HepG2 (cell line): Measurements from ENCODE around the gene LSM3. TPM values are rescaled to one million over a fixed set of nuclear protein-coding genes. Genes with fewer than 3 reads are reported as not detected.

ENCODE experiments used
- CC2D1A ChIP-seq: sonication (generic); formaldehyde crosslinking; IDR thresholded peaks from 2 replicates; pipeline ENCODE4 v1.8.1; 2023; ENCODE audit warnings: mild to moderate bottlenecking, missing genetic modification reagents
- CEBPG ChIP-seq: IDR thresholded peaks from 2 replicates; pipeline ENCODE4 v1.6.1; 2016
- EED ChIP-seq: sonication (generic); formaldehyde crosslinking; IDR thresholded peaks from 2 replicates; pipeline ENCODE4 v1.5.0; 2020; ENCODE audit warnings: mild to moderate bottlenecking, missing genetic modification reagents
- ELF3 ChIP-seq: IDR thresholded peaks from 2 replicates; pipeline ENCODE4 v1.6.1; 2016; ENCODE audit warnings: missing genetic modification reagents, missing compliant biosample characterization
- FOXA1 ChIP-seq, 2 experiments: fragments of 450-650 bp in 1 of 2; sonication (generic) in 1 of 2; formaldehyde crosslinking in 1 of 2; IDR thresholded peaks; 2 replicates each; pipeline versions ENCODE4 v1.4.0 to v1.6.1; 2016 to 2020; ENCODE audit warnings: missing genetic modification reagents in 1 of 2
- FOXA3 ChIP-seq: IDR thresholded peaks from 2 replicates; pipeline ENCODE4 v1.6.1; 2016; ENCODE audit warnings: missing genetic modification reagents, missing compliant biosample characterization
- GATAD2A ChIP-seq: IDR thresholded peaks from 2 replicates; pipeline ENCODE4 v1.6.1; 2016
- HDAC2 ChIP-seq: sonication (generic); formaldehyde crosslinking; IDR thresholded peaks from 2 replicates; pipeline ENCODE4 v1.4.0; 2020; ENCODE audit warnings: missing genetic modification reagents
- KAT8 ChIP-seq: IDR thresholded peaks from 2 replicates; pipeline ENCODE4 v1.6.1; 2016; ENCODE audit warnings: missing genetic modification reagents, missing compliant biosample characterization
- KDM2A ChIP-seq: sonication (generic); formaldehyde crosslinking; IDR thresholded peaks from 2 replicates; pipeline ENCODE4 v1.4.0; 2020; ENCODE audit warnings: low read depth, missing genetic modification reagents, borderline replicate concordance
- NFKB2 ChIP-seq: sonication (generic); formaldehyde crosslinking; IDR thresholded peaks from 2 replicates; pipeline ENCODE4 v1.4.0; 2020; ENCODE audit warnings: missing genetic modification reagents, borderline replicate concordance
- NR2F6 ChIP-seq, 2 experiments: IDR thresholded peaks; 2 replicates each; pipeline ENCODE4 v1.6.1; 2016; ENCODE audit warnings: antibody characterized with exemption in 1 of 2, mild to moderate bottlenecking in 1 of 2
- RFXAP ChIP-seq: sonication (generic); formaldehyde crosslinking; IDR thresholded peaks from 2 replicates; pipeline ENCODE4 v1.4.0; 2020; ENCODE audit warnings: missing genetic modification reagents, borderline replicate concordance
- SMAD3 ChIP-seq: sonication (generic); formaldehyde crosslinking; IDR thresholded peaks from 2 replicates; pipeline ENCODE4 v1.4.0; 2020; ENCODE audit warnings: missing genetic modification reagents
- SMC3 ChIP-seq: IDR thresholded peaks from 2 replicates; pipeline ENCODE4 v1.6.1; 2011; ENCODE audit warnings: low read length, improper control_type of control experiment
- SRF ChIP-seq: IDR thresholded peaks from 2 replicates; pipeline ENCODE4 v1.6.1; 2011; ENCODE audit warnings: mild to moderate bottlenecking, low read depth, low read length, moderate library complexity
- STAG1 ChIP-seq: sonication (generic); formaldehyde crosslinking; IDR thresholded peaks from 2 replicates; pipeline ENCODE4 v1.4.0; 2020; ENCODE audit warnings: missing genetic modification reagents
- ZIK1 ChIP-seq: sonication (generic); formaldehyde crosslinking; IDR thresholded peaks from 2 replicates; pipeline ENCODE4 v1.5.0; 2020; ENCODE audit warnings: mild to moderate bottlenecking, low read depth, missing genetic modification reagents, borderline replicate concordance
- ZNF501 ChIP-seq: sonication (generic); formaldehyde crosslinking; IDR thresholded peaks from 2 replicates; pipeline ENCODE4 v1.5.1; 2020; ENCODE audit warnings: mild to moderate bottlenecking, moderate library complexity, missing genetic modification reagents
- ZNF605 ChIP-seq: sonication (generic); formaldehyde crosslinking; IDR thresholded peaks from 2 replicates; pipeline ENCODE4 v1.8.0; 2022; ENCODE audit warnings: mild to moderate bottlenecking, missing genetic modification reagents
- ZNF607 ChIP-seq: sonication (generic); formaldehyde crosslinking; IDR thresholded peaks from 2 replicates; pipeline ENCODE4 v1.5.1; 2020; ENCODE audit warnings: missing genetic modification reagents, mild to moderate bottlenecking, borderline replicate concordance
- ZNF772 ChIP-seq: sonication (generic); formaldehyde crosslinking; IDR thresholded peaks from 2 replicates; pipeline ENCODE4 v1.5.0; 2020; ENCODE audit warnings: mild to moderate bottlenecking, missing genetic modification reagents
- polyA plus RNA-seq, 8 experiments: library from polyadenylated mRNA; depleted of rRNA in 3 of 8; stranded (reverse) in 7 of 8; unstranded in 1 of 8; fragments of >200 nt; fragmentation: Illumina TruSeq in 4 of 8; extraction: Trizol in 4 of 8; gene quantifications; 2 replicates each; pipeline versions ENCODE4 v1.2.1 to v1.2.3, GENCODE V29; 2011 to 2016; ENCODE audit warnings: low read depth in 4 of 8, missing spikeins in 1 of 8, mixed read lengths in 1 of 8; ENCODE audit not compliant: insufficient read depth in 1 of 8
- total RNA-seq, 5 experiments: library from RNA; depleted of rRNA; stranded (reverse); fragments of >200 nt; fragmentation: Illumina TruSeq; extraction: Trizol; gene quantifications; 2 replicates each; pipeline ENCODE4 v1.2.3, GENCODE V29; 2016; ENCODE audit warnings: low read depth in 1 of 5
- TF ChIP-seq, protein P1 (sequence below): sonication (generic); formaldehyde crosslinking; IDR thresholded peaks from 2 replicates; pipeline ENCODE4 v1.4.0; 2020; ENCODE audit warnings: mild to moderate bottlenecking, missing genetic modification reagents, borderline replicate concordance
- TF ChIP-seq, protein P2 (sequence below): sonication (generic); formaldehyde crosslinking; IDR thresholded peaks from 2 replicates; pipeline ENCODE4 v1.9.0; 2022; ENCODE audit warnings: missing genetic modification reagents, mild to moderate bottlenecking, borderline replicate concordance
- TF ChIP-seq, protein P3 (sequence below): sonication (generic); formaldehyde crosslinking; IDR thresholded peaks from 2 replicates; pipeline ENCODE4 v1.4.0; 2020; ENCODE audit warnings: mild to moderate bottlenecking, missing genetic modification reagents

The LSM3 gene
- total and polyA plus RNA-seq, 2 of the 13 experiments (the other 11 are each of a cell fraction or from before 2014, with no cell fraction given), result 5.1 to 19.4 TPM

DNA sequence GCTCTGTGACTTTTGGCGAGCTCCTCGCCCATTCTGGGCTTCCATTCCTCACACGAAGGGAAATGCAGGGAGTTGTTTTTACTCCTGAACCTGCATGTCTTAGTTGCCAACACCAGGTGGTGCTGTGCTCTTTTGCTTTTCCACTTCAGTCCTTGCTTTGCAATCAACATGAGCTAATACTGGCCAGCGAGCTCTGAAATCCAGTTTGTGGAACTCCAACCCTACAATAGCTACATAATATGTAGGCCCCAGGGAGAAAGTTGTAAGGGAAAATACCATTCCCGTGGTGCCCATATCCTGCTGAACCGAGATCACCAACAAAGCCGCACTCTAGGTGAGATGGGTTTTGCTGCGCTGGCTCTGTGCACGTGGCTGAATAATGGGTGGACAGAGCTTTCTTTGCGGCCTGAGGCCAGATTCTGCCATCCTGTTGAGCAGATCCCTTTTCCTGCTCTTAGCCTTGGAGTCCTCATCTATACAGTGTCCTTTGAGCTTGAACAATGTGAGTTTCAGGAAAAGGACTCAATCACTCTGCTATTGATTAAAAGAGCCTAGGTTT, 25.0 kb downstream of the LSM3 start (continued):
- TF ChIP-seq, protein P1, sequence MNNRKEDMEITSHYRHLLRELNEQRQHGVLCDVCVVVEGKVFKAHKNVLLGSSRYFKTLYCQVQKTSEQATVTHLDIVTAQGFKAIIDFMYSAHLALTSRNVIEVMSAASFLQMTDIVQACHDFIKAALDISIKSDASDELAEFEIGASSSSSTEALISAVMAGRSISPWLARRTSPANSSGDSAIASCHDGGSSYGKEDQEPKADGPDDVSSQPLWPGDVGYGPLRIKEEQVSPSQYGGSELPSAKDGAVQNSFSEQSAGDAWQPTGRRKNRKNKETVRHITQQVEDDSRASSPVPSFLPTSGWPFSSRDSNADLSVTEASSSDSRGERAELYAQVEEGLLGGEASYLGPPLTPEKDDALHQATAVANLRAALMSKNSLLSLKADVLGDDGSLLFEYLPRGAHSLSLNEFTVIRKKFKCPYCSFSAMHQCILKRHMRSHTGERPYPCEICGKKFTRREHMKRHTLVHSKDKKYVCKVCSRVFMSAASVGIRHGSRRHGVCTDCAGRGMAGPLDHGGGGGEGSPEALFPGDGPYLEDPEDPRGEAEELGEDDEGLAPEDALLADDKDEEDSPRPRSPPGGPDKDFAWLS (CRISPR knock-in tag), result no peak
- TF ChIP-seq, protein P2, sequence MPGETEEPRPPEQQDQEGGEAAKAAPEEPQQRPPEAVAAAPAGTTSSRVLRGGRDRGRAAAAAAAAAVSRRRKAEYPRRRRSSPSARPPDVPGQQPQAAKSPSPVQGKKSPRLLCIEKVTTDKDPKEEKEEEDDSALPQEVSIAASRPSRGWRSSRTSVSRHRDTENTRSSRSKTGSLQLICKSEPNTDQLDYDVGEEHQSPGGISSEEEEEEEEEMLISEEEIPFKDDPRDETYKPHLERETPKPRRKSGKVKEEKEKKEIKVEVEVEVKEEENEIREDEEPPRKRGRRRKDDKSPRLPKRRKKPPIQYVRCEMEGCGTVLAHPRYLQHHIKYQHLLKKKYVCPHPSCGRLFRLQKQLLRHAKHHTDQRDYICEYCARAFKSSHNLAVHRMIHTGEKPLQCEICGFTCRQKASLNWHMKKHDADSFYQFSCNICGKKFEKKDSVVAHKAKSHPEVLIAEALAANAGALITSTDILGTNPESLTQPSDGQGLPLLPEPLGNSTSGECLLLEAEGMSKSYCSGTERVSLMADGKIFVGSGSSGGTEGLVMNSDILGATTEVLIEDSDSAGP (CRISPR knock-in tag), result peak; percentile 1; the same call in 1 of the 2 replicates
- TF ChIP-seq STAG1 (CRISPR knock-in tag), result peak; percentile 86
- TF ChIP-seq CEBPG (CRISPR knock-in tag), result peak; percentile 43; the same call in 1 of the 2 replicates
- TF ChIP-seq RFXAP (CRISPR knock-in tag), result no peak
- peak; percentile 42; the same call in 1 of the 2 replicates for TF ChIP-seq GATAD2A (CRISPR knock-in tag)
- TF ChIP-seq ZNF607 (CRISPR knock-in tag), result peak; percentile 76; the same call in 1 of the 2 replicates
- TF ChIP-seq ZIK1 (CRISPR knock-in tag), result no peak
- no peak for TF ChIP-seq ZNF772 (CRISPR knock-in tag)
- TF ChIP-seq NR2F6 (IDR thresholded peaks at IDR 0.05), result no peak
- TF ChIP-seq NR2F6 (CRISPR knock-in tag; IDR thresholded peaks at IDR 0.05), result peak; percentile 31; the same call in 1 of the 2 replicates
- no peak for TF ChIP-seq EED (CRISPR knock-in tag)
- TF ChIP-seq ELF3 (CRISPR knock-in tag), result 0 out of 2 replicates have a peak, but pooled peaks have one; percentile 20
- no peak for TF ChIP-seq KAT8 (CRISPR knock-in tag)
- 0 out of 2 replicates have a peak, but pooled peaks have one; percentile 34 for TF ChIP-seq SMAD3
- TF ChIP-seq, protein P3, sequence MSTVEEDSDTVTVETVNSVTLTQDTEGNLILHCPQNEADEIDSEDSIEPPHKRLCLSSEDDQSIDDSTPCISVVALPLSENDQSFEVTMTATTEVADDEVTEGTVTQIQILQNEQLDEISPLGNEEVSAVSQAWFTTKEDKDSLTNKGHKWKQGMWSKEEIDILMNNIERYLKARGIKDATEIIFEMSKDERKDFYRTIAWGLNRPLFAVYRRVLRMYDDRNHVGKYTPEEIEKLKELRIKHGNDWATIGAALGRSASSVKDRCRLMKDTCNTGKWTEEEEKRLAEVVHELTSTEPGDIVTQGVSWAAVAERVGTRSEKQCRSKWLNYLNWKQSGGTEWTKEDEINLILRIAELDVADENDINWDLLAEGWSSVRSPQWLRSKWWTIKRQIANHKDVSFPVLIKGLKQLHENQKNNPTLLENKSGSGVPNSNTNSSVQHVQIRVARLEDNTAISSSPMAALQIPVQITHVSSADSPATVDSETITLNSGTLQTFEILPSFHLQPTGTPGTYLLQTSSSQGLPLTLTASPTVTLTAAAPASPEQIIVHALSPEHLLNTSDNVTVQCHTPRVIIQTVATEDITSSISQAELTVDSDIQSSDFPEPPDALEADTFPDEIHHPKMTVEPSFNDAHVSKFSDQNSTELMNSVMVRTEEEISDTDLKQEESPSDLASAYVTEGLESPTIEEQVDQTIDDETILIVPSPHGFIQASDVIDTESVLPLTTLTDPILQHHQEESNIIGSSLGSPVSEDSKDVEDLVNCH, result no peak
- no peak for TF ChIP-seq SRF
- 0 out of 2 replicates have a peak, but pooled peaks have one; percentile 46 for TF ChIP-seq ZNF605 (CRISPR knock-in tag)
- TF ChIP-seq CC2D1A, result 0 out of 2 replicates have a peak, but pooled peaks have one; percentile 52
- peak; percentile 45; the same call in 1 of the 2 replicates for TF ChIP-seq ZNF501 (CRISPR knock-in tag)
- peak; percentile 94 for TF ChIP-seq SMC3
- TF ChIP-seq FOXA1 (IDR thresholded peaks at IDR 0.05), result no peak
- TF ChIP-seq FOXA1 (CRISPR knock-in tag; IDR thresholded peaks at IDR 0.05), result peak; percentile 28; the same call in 1 of the 2 replicates
- 0 out of 2 replicates have a peak, but pooled peaks have one; percentile 46 for TF ChIP-seq KDM2A
- peak; percentile 35; the same call in 1 of the 2 replicates for TF ChIP-seq FOXA3 (CRISPR knock-in tag)
- 0 out of 2 replicates have a peak, but pooled peaks have one; percentile 41 for TF ChIP-seq NFKB2 (CRISPR knock-in tag)
- TF ChIP-seq HDAC2, result peak; percentile 42; the same call in 1 of the 2 replicates
